Spleen (tissue), 7 donors: ENCODE measurements around the gene HGS.

Source experiments
- POLR2AphosphoS5 ChIP-seq, 3 donors: sonication (generic); formaldehyde crosslinking; IDR thresholded peaks; one replicate each; pipeline ENCODE4 v1.5.1; 2017; ENCODE audit warnings: antibody characterized with exemption in 3 of 3
- TF ChIP-seq, protein P1 (sequence below), 11 experiments: fragments of 200-600 bp in 7 of 11; fragments of 450-650 bp in 4 of 11; sonication (generic) in 4 of 11; IDR thresholded peaks in 8 of 11; conservative IDR thresholded peaks in 3 of 11; 1 replicate in 7 of 11; 2 replicates in 4 of 11; pipeline versions ENCODE4 v1.4.0 to v1.8.0; 2016 to 2021; ENCODE audit warnings: antibody characterized with exemption in 11 of 11, inconsistent platforms in 4 of 11, mild to moderate bottlenecking in 1 of 11
- donor health status: DM: no; HTN: no; CAD: no; lungs with moderate emphysema.
- donor health status: DM: no; HTN: no; CAD: no.
- donor health status: DM: no; HTN: no; CAD: no.

- TF ChIP-seq, protein P1, sequence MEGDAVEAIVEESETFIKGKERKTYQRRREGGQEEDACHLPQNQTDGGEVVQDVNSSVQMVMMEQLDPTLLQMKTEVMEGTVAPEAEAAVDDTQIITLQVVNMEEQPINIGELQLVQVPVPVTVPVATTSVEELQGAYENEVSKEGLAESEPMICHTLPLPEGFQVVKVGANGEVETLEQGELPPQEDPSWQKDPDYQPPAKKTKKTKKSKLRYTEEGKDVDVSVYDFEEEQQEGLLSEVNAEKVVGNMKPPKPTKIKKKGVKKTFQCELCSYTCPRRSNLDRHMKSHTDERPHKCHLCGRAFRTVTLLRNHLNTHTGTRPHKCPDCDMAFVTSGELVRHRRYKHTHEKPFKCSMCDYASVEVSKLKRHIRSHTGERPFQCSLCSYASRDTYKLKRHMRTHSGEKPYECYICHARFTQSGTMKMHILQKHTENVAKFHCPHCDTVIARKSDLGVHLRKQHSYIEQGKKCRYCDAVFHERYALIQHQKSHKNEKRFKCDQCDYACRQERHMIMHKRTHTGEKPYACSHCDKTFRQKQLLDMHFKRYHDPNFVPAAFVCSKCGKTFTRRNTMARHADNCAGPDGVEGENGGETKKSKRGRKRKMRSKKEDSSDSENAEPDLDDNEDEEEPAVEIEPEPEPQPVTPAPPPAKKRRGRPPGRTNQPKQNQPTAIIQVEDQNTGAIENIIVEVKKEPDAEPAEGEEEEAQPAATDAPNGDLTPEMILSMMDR (IDR thresholded peaks at IDR 0.05 in 8 of 11, conservative IDR thresholded peaks at IDR 0.05 in 3 of 11): no peak
- peak in 1 of 3 donors; percentile 33 for TF ChIP-seq POLR2AphosphoS5 (IDR thresholded peaks at IDR 0.05)
Measured at GRCh38 chr17:81687770-81688541, 4.1 kb downstream of the HGS start.
